ENCODE results near the gene ATPAF2.

ATPAF2 gene

DNA sequence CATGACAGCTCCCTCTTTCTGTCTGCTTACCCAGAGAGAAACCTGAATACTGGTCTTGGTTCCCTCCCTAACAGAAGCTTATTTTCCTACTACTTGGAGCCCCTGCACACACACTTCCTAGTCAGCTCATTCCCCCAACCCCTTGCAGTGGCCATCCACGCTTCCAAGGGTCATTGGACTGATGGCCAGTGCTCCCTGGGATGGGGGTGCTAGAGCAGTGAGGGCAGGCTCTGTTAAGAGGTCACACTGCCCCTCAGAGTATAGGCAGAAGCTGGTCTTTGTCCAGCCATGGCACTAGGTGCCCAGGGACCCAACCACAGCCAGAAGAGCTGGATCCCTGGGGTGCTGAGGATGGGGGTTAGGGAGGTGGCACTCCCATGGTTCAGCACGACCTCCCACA lies 53.8 kb downstream of the ATPAF2 start:
- DNase-seq: no peak

DNA sequence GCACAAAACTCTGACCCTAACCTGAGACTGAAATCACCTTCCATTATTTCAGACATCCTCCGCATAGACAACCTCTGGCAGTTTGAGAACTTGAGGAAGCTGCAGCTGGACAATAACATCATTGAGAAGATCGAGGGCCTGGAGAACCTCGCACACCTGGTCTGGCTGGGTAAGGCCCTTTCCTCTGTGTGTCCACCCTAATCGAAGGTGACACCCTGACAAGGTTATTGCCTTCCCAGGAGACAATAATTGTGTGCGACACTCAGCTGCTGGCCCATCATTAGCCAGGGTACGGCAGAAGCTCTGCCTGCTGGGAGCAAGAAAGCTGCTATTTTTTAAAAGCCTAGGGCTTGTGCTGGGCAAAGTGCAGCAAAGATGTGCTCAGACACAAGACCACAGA lies 55.2 kb downstream of the ATPAF2 start:
- no peak for DNase-seq

DNA sequence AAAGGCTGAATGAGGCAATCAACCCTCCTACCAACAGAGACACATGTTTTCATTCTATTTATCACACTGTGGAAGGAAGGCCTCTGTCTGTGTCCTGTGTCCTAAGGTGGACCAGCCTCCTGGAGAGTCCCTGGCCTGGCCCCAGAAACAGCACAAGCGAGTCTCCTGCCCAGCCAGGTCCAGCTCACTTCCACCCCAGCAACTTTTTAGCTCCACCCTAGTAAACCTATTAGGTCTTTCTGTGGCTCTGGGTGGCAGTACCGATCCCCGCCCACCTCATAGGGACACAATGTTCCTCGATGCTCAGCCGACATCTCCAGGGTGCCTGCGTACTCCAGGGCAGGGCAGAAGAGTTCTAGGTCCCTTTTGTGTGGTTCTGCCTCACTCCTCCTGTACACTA lies 55.6 kb downstream of the ATPAF2 start:
- no peak for DNase-seq

DNA sequence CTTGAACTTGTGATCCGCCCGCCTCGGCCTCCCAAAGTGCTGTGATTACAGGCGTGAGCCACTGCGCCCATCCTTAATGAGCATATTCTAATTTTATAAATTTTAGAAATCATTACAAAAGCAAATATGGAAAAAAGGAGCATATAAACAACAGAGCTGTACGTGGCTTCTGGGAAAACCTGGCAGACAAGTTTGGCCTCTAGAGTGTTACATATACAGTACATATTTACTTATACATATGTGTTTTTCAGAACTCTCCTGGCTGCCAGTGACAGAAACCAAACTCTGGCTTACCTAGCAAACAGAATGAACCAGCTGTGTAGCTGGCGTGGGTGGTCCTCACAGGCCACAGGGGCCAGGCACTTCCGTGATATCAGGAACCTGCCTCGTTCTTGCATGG lies 56.2 kb downstream of the ATPAF2 start:
- DNase-seq: no peak

DNA sequence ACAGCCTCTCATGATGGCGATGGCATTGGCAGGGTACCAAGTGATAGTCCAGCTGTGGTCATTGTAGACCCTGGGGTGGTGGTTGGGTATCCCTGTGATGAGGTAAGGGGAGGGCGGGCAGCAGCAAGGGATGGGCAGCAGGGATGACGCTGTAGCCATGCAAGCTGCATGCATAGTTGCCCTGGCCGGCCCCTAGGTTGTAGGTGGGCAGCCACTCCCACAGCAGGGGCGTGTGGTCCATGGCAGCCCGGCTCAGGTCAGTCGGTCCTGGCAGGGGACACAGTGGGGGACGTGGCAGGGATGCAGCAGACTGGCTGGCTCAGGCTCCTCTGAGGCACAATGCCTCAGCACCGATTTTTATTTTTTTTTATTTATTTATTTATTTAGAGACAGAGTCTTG lies 57.6 kb downstream of the ATPAF2 start:
- no peak for DNase-seq

DNA sequence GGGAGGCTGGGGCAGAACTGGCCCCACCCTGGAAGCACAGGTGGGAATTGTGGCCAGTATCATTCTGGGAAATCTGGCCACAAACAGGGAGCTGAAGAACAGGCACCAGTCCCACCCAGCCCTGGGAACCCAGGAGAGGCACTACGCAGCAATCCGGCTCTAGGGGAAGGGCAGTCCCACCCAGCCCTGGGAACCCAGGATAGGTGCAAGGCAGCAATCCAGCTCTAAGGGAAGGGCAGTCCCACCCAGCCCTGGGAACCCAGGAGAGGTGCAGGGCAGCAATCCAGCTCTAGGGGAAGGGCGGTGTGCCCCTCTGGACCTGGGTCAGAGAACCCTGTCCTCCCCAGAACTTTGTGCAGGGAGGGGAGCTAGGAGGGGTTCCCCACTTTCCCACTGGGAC lies 59.2 kb downstream of the ATPAF2 start:
- no peak for DNase-seq

DNA sequence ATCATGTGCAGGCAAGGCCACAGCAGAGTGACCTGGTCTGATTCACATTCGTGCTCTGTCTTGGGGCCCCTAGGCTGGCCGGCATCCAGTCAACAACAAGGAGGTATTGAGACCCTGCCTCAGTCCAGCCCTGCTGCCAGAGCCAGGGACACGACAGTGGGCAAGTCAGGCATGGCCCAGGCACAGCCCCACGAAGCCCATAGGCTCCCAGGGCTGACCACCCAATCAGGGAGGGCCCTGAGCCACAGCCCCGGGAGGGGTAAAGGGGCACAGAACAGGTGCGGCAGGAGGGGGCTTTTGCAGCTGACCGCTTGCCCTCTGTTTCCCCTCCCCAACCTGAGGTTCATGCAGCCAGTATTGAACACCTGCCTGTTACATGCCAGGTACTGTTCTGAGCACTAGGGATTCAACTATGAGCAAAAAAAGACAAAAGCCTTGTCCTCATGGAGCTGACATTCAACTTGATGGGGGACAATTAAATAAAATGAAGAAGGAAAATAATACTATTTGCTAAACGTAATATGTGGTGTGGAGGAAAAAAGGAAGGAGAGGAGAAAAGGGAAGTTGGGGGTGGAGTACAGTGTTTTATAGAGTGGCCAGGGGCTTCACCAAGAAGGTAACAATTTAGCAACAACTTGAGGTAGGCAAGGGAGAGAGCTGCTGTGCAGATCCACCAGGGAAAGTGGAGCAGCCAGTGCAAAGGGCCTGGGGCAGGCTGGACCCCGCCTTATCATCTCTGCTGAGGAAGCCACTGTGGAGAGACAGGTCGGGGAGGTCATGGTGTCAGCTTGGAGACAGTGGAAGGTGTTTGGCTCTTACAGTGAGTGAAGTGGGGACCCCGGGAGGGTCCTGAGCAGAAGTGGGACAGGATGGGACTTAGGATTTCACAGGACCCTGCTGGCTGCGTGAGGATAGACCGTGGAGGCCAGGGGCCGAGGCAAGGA lies 60.2 kb downstream of the ATPAF2 start:
- no peak for DNase-seq

DNA sequence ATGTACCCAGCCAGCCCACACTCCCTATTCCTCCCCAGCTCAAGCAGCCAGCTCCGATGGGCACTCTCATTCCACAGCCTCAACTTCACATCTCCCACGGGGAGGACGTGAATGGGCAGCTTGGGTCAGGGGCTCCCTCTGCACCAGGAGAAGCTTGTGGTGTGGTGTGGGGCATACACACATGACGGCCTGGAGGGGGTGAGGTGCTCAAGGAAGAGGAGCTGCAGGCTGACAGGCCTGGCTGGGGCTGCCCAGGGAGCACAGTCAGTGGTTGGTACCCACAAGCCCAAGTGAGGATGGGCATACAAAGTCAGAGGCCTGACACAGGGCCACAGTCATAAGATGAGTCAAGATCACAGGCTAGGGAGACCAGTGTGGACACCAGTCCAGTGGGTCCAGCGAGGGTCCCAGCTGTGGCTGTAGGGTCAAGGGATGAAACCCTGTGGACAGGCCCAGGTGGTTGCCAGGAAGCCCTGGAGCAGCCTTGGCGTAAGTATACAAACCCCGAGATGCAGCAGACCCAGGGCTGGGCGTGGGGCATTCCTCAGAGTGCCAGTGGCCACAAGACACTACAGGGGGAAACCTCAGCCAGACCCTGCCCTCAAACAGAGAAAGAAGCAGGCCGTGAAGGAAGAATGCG lies 61.9 kb downstream of the ATPAF2 start:
- DNase-seq: no peak

DNA sequence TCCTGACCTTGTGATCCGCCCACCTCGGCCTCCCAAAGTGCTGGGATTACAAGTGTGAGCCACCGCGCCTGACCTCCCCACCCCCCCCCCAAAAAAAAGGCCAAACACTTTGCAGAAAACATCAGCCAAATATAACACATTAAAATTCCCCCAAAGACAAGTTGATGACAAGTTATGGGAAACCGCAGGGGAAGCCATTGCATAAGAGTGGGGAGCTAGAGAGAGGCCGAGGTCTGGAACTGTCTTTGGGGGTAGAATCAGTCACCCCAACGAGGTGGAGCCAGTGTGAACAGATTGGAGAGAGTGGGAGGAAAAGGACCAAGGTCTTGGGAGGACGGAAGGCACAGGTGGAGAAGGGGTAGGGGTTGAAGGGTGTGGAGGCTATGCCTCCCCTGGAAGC lies 63.5 kb downstream of the ATPAF2 start:
- no peak for DNase-seq

DNA sequence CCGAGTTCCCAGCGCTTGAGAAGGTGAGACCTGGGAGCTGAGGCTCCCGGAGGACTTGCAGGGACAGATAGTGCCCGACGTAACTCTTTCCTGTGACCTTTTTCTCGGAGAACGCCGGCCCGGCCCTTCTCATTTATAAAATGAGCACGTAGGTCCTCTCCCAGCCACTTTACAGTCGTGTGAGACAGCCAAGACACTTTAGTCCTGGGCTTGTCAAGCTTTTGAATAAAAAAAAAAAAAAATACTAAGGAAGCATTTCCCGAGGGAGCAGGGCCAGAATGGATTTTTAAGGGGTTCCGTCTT lies 66.1 kb downstream of the ATPAF2 start:
- no peak for DNase-seq

DNA sequence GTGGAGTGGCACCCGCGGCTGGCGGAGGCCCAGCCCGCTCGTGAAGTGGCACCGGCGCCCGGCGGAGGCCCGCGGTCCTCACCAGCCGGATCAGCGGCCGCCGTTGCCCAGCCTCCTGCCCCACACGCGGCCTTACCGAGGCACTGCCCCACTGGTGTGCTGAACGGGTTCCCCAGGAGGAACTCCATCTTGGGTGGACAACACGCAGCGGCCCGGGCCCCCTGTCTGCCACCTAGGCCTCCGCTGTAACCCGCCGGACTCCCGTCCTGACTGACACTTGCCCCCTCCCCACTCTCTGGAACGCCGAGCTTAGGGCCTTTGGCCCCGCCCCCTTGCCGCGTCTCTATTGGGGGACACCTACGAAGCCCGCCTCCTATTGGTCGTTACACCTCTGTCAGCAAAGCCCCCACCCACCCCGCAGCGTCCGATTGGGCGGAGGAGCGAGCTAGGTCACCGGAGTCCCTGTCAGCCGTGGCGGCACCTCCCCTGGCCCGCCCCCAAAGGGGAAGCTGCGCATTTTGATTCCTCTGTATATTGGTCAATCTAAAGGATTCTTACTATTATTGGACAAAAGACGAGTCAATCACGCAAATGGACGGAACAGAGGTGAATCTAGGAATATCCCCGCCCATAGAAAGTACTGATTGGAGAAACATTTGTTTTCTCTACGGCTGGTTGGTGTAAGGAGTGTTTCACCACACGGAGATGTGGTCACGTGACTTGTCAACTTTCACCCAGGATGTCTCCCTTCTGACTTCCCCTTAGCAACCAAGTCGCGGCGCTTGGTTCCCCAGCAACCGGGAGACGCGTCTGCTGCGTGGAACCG lies 66.6 kb downstream of the ATPAF2 start, which contains the start of the genes DRC3 and TOM1L2:
Gene DRC3 (plus strand): TSS at position 737 of the 826 bp plus-strand sequence. CDS start 4,737 bp downstream, outside the sequence.
Gene TOM1L2 (minus strand): TSS at position 275 of the 826 bp plus-strand sequence. CDS start 87 bp downstream, at position 188.
- peak; percentile 99 for DNase-seq

DNA sequence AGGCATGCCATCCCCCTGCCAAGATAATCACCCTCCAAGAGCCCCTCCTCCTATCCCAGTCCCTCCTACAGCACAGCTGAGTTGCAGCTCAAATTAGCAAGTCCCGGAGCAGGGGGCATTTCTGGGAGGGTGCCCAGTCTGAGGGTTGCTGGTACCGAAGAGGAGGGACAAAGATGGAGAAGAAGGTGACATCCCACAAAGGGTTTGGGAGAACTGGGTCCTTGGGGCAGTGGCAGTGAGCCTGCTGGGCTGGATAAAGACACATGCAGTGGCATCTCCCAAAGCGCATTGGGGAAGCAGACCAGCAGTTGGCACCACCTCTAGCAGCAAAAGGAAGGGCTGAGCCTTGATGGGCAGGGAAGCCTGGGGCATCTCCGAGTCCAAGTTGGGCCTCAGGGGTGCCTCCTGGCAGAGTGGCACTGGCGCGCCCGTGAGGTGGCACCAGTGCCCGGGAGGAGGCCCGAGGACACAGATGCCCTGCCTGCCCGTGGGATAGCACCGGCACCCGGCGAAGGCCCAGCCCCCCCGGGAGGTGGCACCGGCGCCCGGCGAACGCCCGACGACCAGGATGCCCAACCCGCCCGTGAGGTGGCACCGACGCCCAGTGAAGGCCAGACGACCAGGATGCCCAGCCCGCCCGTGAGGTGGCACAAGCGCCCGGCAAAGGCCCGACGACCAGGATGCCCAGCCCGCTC lies 67.4 kb downstream of the ATPAF2 start:
- DNase-seq: no peak

DNA sequence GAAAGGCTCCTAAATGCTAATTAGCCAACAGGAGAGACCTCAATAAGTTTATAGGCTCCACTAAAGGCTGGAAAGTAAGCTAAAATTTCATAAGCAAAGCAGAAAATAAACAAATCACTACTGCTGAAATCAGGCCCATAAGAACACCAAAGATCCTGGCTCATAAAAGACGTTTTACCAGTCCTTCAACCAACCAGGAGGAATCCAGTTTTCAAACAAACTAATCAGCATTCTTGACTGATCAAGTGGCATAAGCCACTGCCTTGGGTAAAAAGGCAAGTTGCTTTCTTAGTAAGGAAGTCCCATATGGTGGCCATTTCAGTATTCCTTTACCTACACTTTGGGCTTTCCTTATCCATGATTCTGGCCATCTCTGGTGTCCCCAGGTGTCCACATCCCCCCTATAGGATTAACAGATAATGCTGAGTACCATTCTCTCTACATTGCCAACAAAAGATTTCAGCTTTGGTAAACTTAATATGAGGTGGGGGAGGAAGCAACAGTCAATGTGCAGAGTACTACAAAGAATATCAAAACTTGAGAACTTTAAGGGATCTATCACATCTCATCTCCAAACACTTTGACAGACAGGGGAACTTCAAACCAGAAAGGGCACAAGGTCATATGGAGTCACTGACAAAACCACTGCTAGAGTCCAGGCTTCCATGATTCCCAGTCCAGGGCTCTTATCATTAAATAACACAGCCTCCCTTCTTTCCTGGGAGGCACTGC lies 68.1 kb downstream of the ATPAF2 start:
- no peak for DNase-seq

Data from stimulated activated CD4-positive, alpha-beta T cell treated with anti-CD3 and anti-CD28 coated beads, Interleukin-2, amount 100 ng/mL, for 48 hours (primary cell).